IPS-NIHi7 (cell line): ENCODE results near the gene CHAF1A.
A peak's percentile ranks its signal among the peaks of the same experiment; 100 is the strongest.

Experiments
- DNase-seq: peaks from one replicate; pipeline ENCODE4 v3.0.0; 2012; ENCODE audit warnings: mixed read lengths; ENCODE audit errors: extremely low spot score

The CHAF1A gene

GRCh38 chr19:4442819-4443146, 40.3 kb downstream of the CHAF1A start:
- DNase-seq = no peak

DNA sequence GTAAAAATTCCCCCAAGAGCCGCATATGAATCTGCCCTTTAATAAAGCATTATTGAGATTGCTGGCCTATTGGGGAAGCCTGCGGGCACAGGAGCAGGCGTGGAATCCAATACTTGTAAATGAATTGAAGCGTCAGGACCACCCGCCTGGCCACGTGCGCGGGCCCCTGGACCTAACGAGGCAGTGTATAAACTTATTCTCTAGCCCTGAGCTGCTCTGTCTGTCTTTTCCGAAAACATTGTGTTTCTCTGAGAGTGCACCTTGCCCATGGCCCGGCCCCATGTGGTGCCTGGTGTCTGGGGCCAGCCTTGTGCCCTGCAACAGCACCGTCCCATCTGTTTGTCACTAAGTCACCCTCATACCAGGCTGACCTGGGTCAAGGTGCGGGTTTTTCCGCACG, 40.7 kb downstream of the CHAF1A start:
- no peak for DNase-seq

DNA sequence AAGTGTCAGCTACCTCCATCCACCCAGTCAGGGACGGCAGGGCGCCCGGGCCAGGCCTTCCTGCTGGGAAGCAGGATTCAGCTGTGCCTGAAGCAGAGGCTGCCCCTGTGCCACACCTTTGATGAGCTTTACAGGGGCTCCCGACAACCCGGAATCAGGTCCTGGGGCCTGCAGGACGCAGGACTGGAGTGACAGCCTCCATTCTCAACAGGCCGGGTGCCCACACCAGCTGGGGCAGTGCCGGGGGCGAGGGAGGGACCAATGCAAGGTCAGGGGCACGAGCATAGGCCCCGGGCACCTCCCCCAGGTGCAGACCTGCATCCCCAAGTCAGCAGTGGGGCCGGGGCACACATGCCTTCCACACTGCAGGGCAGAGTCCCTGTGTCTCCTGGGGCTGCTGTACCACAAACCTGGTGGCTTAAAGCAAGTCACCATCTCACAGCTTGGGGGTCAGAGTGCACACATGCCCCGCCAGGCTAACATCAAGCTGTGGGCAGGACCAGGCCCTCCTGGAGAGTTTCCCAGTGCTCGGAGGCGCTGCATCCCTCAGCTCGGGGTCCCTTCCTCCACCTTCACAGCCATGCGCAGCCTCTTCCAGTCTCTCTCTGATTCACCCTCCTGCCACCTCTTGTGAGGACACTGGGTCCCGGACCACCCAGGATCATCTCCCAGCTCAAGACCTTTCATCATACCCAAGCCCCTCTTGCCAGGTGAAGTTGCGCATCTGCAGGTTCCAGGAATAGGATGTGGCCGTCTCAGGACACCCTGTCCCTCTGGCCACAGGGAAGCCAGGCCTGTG, 41.7 kb downstream of the CHAF1A start:
- DNase-seq = no peak

DNA sequence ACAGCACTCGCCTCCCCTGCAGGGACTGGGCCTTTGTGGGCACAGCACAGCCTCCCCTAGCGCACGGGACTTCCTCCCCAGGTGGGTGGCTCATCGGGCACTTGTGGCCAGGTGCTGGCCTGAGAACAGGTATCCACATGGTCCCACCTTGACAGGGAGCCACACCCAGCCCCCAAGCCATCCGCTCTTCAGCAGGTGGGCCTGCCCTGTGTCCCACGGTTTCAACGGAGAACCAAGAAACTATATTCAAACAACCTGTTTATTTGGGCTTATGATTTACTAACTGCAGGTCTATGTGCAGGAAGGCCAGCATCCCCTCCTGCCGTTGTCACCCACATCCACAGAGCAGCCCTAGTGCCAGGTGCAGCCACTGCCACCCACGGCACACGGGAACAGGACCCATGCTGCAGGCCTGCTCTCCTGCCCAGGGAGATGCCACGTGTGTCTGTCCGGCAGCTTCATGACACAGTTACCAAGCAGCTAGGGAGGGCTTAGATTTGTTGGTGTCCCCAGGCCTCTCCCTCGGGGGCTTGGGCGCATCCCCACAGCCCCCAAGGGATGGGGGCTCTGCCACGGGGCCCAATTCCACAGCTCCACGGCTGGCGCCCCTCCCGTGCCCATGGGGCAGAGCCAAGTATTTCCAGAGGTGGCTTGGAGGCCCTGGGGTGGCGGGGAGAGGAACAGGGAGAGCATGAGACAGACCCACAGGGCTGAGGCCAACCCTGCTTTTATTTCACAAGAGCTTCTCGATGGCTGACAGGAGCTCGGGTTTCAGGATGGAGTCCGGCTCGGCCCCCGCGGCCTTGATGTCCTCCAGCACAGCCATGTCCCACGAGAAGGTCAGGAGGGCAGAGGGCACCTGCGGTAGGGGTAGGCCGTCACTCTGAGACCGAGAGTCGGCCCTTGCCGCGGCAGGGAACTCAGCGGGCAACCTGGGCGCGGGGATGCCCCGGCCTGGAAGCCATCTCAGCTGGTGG, 42.6 kb downstream of the CHAF1A start:
- peak; percentile 10 for DNase-seq

DNA sequence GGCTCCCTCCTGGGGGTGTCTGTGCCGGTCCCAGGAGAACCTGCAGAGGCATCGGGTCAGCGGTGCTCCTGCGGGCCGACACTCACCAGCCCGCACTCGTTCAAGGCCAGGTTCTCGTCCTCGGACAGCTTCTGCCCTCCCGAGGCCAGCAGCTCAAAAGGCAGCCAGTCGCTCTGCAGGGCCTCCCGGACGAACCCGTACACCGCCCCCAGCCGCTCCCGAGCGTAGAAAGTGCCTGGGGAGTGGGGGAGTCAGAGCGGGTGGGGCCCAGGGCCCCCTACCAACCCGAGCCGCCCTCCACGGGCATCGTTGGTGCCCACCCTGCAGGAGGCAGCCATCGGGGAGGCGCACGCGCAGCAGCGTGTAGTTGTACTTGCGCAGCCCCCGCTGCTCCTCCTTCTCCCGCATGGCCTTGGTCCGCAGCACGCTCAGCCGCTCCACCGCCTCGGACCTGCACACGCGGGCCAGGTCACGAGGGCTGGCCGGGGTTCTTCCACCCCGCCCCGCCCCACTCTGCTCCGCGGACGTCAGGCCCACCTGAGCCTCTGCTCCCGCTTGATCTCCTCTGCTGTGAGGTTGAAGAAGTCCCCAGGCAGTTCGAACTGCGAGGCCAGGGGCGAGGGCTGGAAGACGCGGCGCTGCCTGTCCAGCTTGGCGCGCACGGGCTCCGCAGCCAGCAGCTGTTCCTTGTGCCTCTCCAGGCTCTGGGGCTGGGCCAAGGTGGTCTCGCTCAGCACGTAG, 43.7 kb downstream of the CHAF1A start:
- DNase-seq = peak; percentile 11

- DNase-seq = peak; percentile 9
These were observed 44.3 kb downstream of the CHAF1A start for GRCh38 chr19:4446704-4447200.

- DNase-seq = peak; percentile 11
These were observed 45.1 kb downstream of the CHAF1A start for GRCh38 chr19:4447327-4448146.

DNA sequence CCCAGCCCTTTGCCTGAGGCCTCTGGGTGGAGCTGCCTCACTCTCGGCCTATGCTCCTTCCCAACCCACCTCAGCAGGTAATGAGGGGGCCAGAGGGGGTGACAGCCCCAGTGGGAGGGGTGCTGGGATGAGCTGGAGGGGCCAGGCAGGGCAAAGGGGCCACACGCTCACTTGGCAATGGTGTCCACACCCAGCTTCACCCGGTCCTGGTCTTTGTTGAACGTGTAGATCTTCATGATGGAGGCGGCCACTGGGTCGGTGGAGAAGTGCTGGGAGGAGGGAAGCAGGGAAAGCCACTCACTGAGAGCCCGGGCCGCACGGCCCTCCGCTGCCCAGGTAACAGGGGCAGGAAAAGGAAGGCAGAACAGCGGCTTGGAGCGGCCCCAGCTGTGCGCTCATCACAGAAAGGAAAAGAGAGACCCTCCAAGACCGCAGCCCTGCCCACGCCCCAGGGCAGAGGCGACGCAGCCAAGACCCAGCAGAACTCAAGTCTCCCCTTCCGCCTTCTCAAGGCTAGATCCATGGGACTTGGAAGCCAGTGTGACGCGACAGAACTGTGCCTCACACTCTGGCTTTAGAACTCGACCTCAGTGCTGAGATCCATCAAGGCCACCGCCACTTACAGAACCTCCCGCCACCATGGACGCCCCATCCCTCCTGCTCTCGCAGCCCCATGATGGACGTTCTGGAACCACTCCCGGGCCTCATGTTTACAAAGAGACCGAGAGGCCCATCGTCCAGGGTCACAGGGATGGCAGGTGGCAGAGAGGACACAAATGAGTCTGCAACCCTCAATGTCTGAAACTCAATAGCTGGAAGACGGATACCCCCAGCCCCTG, 45.9 kb downstream of the CHAF1A start:
- DNase-seq = peak; percentile 9

- DNase-seq = peak; percentile 35
These were observed 46.7 kb downstream of the CHAF1A start for GRCh38 chr19:4449022-4449638.

GRCh38 chr19:4449639-4450028, 47.2 kb downstream of the CHAF1A start:
- no peak for DNase-seq

DNA sequence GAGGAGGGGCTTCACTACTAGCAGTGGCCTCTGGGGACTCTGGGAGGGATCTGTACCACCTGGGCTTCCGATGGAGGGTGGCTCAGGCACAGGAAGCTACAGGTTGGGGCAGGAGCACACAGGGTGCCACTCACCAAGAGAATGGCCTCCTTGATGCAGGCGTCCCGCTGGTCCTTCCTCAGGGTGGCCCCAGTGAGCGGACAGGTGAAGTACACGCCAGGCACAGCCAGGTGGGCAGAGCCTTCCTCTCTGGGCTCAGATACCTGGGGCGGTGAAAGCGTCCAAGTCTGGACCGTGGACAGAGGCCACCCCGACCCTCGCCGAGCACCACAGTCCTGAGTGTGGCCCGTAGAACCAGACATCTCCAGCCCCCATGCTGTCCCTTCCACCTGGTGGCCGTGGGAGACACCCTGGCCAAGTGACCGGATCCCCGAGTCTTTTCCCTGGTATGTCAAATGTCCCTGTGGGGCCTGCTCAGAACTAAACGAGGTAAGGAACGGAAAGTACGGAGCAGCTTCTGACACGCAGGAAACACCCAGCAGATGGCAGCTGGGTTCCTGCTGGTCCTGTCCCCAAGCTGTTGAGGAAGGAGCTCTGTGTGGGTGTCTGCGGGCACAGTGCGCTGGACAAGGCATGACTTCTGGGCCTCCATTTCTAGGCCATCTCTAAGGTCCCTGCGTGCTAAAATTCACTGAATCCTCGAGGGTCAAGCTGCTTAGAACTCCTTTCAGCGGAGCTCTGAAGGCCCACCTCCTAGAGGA, 50.0 kb downstream of the CHAF1A start:
- DNase-seq = no peak

- DNase-seq = no peak
These were observed 51.1 kb downstream of the CHAF1A start for GRCh38 chr19:4453232-4454179.

DNA sequence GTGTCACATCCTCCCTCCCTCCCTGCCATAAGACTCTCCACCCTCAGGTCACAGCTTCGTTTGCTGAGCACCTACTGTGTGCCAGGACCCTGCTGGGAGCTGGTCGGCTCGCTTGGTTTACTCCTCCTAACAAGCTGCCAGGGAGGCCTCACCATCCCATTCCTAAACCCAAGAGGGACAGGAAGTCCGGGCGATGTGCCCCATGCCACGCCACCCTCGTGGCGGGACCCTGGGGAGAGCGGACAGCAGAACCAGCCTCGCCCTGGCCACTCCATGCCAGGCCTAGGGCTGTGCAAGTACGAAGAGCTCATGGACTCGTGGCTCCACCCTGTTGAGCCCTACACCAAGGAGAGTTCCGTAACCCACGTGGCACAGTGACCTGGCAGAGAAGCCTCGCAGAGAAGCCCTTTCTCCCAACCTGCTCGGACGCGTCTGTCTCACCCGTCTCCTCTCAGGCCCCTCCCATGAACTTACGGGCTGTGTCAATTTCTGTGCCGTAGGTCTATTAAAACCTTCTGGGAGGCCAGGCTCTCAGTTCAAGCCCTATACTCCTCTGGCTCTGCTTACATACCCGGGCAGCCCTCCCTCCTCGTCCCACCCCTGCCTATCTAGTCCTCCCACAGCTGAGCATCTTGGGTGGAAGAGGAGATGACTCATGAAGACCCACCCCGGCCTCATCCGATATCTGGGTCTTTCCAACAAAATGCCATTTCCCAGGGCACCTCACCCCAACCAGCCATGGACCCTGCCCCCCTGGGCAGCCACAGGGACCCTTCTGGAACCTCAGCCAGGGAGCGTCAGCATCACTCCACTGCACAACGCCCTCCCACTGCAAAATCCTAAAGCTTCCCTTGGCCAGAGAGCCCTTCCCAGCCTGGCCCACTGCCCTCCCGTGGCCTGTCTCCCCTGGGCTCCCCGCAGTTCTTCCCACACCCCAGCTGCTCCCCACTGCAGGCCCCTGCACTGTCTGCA, 52.6 kb downstream of the CHAF1A start:
- peak; percentile 8 for DNase-seq

DNA sequence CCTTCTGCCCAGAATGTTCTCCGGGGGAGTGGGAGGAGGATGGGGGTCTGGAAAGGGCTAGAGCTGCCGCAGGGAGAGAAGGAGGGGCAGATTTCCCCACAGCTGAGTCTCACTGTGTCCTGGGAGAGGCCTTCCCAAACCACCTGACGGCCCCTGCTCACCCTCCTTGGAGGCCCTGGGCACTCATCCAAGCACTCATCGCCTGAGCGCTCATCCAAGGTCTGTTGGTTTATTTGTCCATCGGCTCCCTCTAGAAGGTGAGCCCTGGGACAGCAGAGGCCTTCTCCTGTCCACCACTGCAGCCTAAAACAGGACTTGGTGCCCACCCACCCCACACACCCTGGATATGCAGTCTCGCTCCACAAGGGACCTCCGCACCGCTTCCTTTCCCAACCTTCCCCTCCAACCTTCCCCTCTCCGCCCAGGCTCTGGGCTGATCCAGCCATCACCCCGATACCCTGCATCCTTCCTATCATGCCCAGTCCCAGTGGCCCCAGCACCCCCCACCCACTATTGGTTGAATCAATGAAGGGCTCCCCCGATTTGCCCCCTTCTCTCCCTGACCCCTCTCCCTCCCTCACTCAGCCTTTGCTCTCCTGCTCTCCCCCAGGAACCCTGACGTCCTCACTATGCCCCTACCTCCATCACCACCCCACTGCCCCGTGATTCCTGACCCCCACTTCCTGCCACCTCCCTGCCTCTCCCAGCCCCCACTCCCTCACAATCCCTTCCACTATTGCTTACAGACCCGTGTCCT, 53.5 kb downstream of the CHAF1A start:
- DNase-seq = peak; percentile 12

DNA sequence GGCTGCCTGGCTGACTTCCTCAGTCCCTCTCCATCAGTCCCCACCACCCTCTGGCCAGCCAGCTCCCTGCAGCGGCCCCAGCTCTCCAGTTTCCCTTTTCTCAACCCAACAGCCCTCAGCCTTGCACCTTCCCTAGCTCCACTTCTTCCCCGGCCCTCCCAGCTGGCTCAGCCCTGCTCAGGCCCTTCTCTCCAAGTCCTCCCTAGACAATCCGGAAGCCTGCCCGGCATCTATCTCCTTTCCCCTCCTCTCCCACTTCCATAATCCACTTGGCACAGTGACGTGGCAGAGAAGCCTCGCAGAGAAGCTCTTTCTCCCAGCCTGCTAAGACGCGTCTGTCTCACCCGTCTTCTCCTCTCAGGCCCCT, 54.0 kb downstream of the CHAF1A start:
- DNase-seq = peak; percentile 22
